GM10248 (cell line): ENCODE results near the gene LYZL2.
"Not testable (repeated sequence)": the region's sequence is repeated elsewhere in the genome, so short reads cannot be mapped to it uniquely, and the experiment has no call there.

Source experiments
- CTCF ChIA-PET: fragments of 300-600 bp; sonication (Branson Sonifier 250); formaldehyde crosslinking; extraction: SDS; loops from one replicate; lab custom pipeline; 2021; ENCODE audit warnings: antibody characterized with exemption; lab: Yijun Ruan, JAX
- POLR2A ChIA-PET: fragments of 350-650 bp; sonication (Branson Sonifier 250); formaldehyde crosslinking; extraction: SDS; loops from one replicate; lab custom pipeline; 2020; ENCODE audit warnings: antibody characterized with exemption; lab: Yijun Ruan, JAX
- DNase-seq: peaks from one replicate; pipeline ENCODE4 v3.0.0; 2012; ENCODE audit errors: extremely low spot score
- CTCF ChIP-seq: IDR thresholded peaks from 2 replicates; pipeline ENCODE4 v1.5.1; 2012; ENCODE audit warnings: mild to moderate bottlenecking, low read depth; ENCODE audit errors: extremely low read depth, missing control alignments, control extremely low read depth

The LYZL2 gene

GRCh38 chr10:30619966-30620365, 9.6 kb downstream of the LYZL2 start:
- CTCF ChIA-PET: interaction anchor here (0.6 kb wide), 1 partner anchor 106 kb away, joined by 3 read pairs; no protein-coding TSS in a partner anchor

DNA sequence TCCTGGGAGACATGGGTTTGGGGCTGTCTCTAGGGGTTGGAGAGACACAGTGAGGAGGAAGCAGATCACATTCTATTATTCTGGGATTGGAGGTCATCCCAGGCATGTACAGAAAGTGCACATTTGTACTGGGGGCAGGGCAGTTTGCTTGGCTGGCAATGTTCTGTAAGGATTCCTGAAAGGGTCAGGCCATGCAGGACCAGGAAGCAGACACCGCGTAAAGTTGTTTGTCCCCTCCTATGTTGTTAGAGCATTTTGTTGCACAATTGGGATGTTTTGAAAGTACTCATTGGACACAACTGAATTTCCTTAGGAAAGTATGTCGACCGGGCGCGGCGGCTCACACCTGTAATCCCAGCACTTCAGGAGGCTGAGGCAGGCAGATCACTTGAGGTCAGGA, 12.5 kb downstream of the LYZL2 start:
- POLR2A ChIA-PET: no interaction called here
- CTCF ChIA-PET: no interaction called here
- DNase-seq: no peak
- no peak for TF ChIP-seq CTCF

More at GRCh38 chr10:30619966-30620365, 9.6 kb downstream of the LYZL2 start:
- POLR2A ChIA-PET: no interaction called here
- DNase-seq: no peak
- TF ChIP-seq CTCF: no peak

- CTCF ChIA-PET, DNase-seq, POLR2A ChIA-PET: not testable (repeated sequence)
Measured at GRCh38 chr10:30611041-30611440, 18.5 kb downstream of the LYZL2 start.

DNA sequence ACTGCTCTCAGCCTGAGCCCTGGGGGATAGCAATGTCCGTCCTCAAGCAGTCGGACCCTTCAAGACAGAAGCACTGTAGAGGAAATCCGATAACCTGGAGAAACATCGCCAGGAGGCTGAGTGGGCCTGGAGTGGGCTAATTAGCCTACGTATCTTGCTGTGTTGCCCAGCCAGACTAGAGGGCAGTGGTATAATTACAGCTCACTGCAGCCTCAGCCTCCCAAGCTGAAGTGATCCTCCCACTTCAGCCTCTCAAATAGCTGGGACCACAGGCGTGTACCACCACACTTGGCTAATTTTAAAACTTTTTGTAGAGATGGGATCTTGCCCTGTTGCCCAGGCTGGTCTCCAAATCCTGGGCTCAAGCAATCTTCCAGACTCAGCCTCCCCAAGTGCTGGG, 21.7 kb downstream of the LYZL2 start:
- ChIA-PET CTCF (interaction anchor here (2.5 kb wide), 1 partner anchor 17 kb away, joined by 14 read pairs; no protein-coding TSS in a partner anchor), POLR2A (no interaction called here)
- no peak for DNase-seq
- TF ChIP-seq CTCF: no peak

DNA sequence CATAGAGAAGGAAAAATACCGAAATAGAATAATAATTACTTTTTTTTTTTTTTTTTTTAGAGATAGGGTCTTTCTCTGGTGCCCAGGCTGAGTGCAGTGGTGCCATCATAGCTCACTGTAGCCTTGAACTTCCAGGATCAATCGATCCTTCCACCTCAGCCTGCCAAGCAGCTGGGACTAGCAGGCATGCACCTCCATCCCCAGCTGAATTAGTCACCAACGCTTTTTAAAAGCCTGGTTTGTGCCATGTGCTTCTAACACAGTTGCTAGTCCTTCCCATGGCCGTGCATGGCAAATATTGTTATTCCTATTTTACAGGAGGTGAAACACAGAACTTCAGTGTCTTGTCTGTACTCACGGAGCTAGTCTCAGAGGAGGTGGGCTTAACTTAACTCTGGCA, 23.2 kb downstream of the LYZL2 start:
- POLR2A ChIA-PET: interaction anchor here (0.6 kb wide), 1 partner anchor 98 kb away, joined by 6 read pairs; no protein-coding TSS in a partner anchor
- CTCF ChIA-PET: interaction anchor here (0.8 to 2.5 kb wide), 2 partner anchors 15 to 17 kb away, joined by 3 to 14 read pairs; no protein-coding TSS in a partner anchor
- TF ChIP-seq CTCF: no peak
- no peak for DNase-seq

DNA sequence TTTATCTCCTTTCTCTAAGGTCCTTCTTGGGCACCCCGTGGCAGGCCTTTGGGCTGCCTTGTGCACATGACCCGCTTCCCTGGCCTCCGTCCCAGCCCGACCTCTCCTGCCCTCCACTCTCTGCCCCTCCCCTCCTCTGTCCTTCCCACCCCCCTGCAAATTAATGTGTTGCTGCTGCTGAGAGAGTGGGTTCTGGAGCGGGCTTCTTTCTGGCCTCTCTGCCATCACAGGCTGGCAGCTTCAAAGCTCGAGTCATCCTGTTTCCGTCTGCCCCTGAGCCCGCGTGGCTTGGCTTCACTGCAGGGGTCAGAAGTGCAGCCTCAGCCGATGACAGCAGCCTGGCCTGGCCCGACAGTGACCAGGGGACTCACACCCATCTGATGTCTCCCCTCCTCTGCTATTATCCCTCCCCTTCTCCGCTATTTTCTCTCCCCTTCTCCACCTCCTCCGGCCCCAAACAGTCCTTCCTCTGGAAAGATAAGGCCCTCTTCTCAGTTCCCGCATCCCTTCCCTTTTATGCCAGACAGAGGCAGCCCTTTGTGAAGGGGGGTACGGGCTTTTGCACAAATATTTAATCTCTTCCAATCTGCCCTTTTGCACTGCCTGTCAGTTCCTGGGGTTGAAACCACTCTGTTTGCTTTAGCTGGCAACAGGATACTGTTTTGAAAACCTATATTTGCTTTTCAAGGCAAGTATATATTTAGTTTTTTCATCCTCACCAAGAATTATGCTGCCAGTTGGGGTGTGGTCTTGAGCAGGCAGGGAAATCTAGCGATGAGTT, 24.0 kb downstream of the LYZL2 start:
- DNase-seq: not testable (repeated sequence)
- CTCF ChIA-PET: interaction anchor here (0.7 to 2.9 kb wide), 3 partner anchors 14 to 34 kb away, joined by 3 to 14 read pairs (median 13); no protein-coding TSS in a partner anchor
- POLR2A ChIA-PET: interaction anchor here (0.6 kb wide), 1 partner anchor 99 kb away, joined by 6 read pairs; no protein-coding TSS in a partner anchor

DNA sequence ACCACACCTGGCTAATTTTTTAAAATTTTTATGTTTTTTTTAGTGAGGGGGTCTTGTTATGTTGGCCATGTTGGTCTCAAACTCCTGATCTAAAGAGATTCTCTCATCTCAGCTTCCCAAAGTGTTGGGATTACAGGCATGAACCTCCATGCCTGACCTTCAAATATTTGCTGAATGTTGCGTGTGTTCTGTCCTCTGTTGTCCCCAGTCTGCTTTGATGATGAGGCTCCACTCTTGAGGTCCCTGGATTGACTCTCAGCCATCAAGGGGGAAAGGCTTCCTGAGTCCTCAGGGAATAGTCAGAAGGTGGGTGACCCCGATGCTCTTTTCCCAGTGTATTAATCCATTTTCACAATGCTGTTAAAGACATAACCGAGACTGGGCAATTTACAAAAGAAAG, 26.0 kb downstream of the LYZL2 start:
- ChIA-PET CTCF (interaction anchor here (1.3 to 2.9 kb wide), 2 partner anchors 13 to 21 kb away, joined by 3 to 13 read pairs; no protein-coding TSS in a partner anchor), POLR2A (no interaction called here)
- TF ChIP-seq CTCF: no peak
- DNase-seq: no peak
